OCI-LY3 (cell line): ENCODE measurements around the gene ATP13A2.
A peak's percentile ranks its signal among the peaks of the same experiment; 100 is the strongest.

Source experiments
- CTCF ChIP-seq: fragments of 200-600, 300-600 bp; sonication (generic); IDR thresholded peaks from 2 replicates; pipeline ENCODE4 v1.5.1; 2014; ENCODE audit warnings: antibody characterized with exemption, low read length, low read depth
- EZH2phosphoT487 ChIP-seq: fragments of 200-600 bp; shearing (Covaris generic); IDR thresholded peaks from 2 replicates; pipeline ENCODE4 v1.6.1; 2018; ENCODE audit warnings: antibody characterized with exemption, mixed run types, low read depth

DNA sequence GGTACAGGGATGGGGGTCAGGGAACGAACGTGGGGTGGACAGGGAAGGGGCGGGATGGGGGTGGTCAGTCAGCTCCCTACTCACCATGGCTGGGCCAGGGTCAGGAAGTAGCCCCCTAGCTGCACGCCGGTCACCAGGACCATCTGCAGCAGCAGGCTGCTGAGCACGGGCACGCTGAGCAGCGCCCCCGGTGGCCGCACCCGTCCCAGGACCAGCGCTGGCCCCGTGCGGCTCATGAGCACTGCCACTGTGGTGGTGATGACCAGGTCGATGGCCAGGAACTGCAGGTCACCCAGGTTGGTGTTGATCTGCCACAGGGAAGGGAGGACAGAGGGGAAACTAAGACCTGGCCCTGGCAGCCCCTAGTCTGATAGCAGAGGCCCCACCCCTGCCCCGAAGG, 24.8 kb downstream of the ATP13A2 start:
- peak; percentile 36 for TF ChIP-seq CTCF
- TF ChIP-seq EZH2phosphoT487, result no peak
